ENCODE measurements around the gene DMXL1. TPM values are rescaled to one million over a fixed set of nuclear protein-coding genes. Genes with fewer than 3 reads are reported as not detected.

DMXL1 gene
- polyA plus RNA-seq, 1 of the 3 experiments (the other 2 are of a cell fraction) = 6.6 TPM

DNA sequence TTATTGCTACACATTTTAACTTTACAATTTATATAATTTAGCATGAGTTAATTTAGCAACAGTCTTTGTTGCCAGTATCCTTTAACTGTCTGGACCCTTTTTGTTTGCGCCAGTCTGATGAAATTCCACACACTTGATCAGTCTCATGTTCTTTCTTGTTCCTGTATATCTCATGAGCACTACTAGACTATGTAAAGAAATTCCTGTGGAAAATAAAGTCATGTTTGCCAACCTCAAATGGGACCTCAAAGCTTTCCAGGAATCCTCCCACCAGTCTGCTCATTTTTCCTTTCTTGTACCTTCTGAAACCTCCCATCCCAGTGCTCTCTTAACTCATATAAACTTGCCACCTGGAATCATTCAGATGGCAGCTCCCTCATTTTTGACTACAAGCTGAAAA, 8.0 kb downstream of the DMXL1 start:
- Histone ChIP-seq H3K9me3 (no peaks in the 10 kb centered on the region), H3K4me1 (ENCODE audit: control insufficient read depth in 1 of 2, insufficient read depth in 2 of 2, low read depth in 1 of 2, low read length in 1 of 2) (peaks cover 9% of the 10 kb centered on the region in 2 experiments; a peak in 3 of 4 replicates), H3K27ac (ENCODE audit: low read depth in 2 of 2, low read length in 1 of 2) (peak overlapping the region in 1 of 2 experiments; percentile 38; a peak in 2 of 4 replicates), H3K4me2 (0 out of 2 replicates have a peak overlapping the region, but pooled peaks have one; percentile 18), H4K20me1 (ENCODE audit: insufficient read depth) (no peaks in the 10 kb centered on the region), H3K79me2 (ENCODE audit: insufficient read depth) (peaks cover 73% of the 10 kb centered on the region), H3K4me3 (ENCODE audit: low read depth in 2 of 2, low read length in 1 of 2) (no peak overlapping the region), H3F3A (replicated peaks; ENCODE audit: insufficient read depth) (peaks cover 7% of the 10 kb centered on the region), H3K9me2 (no peaks in the 10 kb centered on the region), H3K9ac (no peak overlapping the region; the same call in 1 of the 2 replicates), H3K27me3 (ENCODE audit: insufficient read depth) (no peaks in the 10 kb centered on the region), H2AFZ (ENCODE audit: low read depth) (no peak overlapping the region), H3K36me3 (replicated peaks in 1 of 2; ENCODE audit: control insufficient read depth in 1 of 2, insufficient read depth in 2 of 2, low read length in 1 of 2) (no peaks in the 10 kb centered on the region)
- ChIA-PET CTCF (interaction anchor here (1.0 kb wide), 1 partner anchor 91 kb away, joined by 3 read pairs; no protein-coding TSS in a partner anchor), POLR2A (no interaction called here)
- WGBS (ENCODE audit: low lambda C conversion rate) = 94% methylated on average over 1 of the region's 1 CpG
- DNase-seq = no peak
- TF ChIP-seq FOXM1 (IDR thresholded peaks at IDR 0.05; ENCODE audit: low read depth) = no peak

DNA sequence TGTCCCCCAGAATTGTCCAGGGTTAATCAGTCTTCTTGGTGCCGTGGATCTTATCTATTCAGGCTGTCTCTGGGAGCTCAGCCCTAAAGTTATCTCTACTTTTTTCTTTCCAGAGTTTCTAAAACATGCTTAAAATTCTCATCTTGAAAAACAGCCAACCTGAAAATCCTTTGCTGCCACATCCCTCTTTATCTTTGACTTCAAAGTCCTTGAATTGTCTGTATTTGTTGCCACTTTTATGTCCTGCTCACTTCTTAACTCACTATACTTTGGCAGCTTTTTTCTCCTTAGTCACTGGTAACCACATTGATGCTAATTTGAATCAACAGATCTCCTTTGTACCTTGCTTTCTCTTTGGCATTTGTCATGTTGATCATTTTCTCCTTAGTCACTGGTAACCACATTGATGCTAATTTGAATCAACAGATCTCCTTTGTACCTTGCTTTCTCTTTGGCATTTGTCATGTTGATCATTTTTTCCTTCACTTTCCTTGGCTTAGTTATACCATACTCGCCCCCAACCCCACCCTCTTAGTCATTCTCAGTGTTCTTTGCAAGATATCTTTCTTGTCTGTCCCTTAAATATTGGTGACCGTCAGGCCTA, 8.5 kb downstream of the DMXL1 start:
- 62% methylated on average over 3 of the region's 3 CpGs for WGBS (ENCODE audit: low lambda C conversion rate)
- DNase-seq = no peak
- Histone ChIP-seq H3F3A (replicated peaks; ENCODE audit: insufficient read depth) (peaks cover 7% of the 10 kb centered on the region), H3K27ac (ENCODE audit: low read depth in 2 of 2, low read length in 1 of 2) (peak overlapping the region in 1 of 2 experiments; percentile 38; a peak in 2 of 4 replicates), H3K9me2 (no peaks in the 10 kb centered on the region), H2AFZ (ENCODE audit: low read depth) (no peak overlapping the region), H3K4me2 (peak overlapping the region; percentile 18; the same call in 1 of the 2 replicates), H3K9me3 (no peaks in the 10 kb centered on the region), H3K36me3 (replicated peaks in 1 of 2; ENCODE audit: control insufficient read depth in 1 of 2, insufficient read depth in 2 of 2, low read length in 1 of 2) (no peaks in the 10 kb centered on the region), H4K20me1 (ENCODE audit: insufficient read depth) (no peaks in the 10 kb centered on the region), H3K4me1 (ENCODE audit: control insufficient read depth in 1 of 2, insufficient read depth in 2 of 2, low read depth in 1 of 2, low read length in 1 of 2) (peaks cover 9% of the 10 kb centered on the region in 2 experiments; a peak in 3 of 4 replicates), H3K79me2 (ENCODE audit: insufficient read depth) (peaks cover 73% of the 10 kb centered on the region), H3K4me3 (ENCODE audit: low read depth in 2 of 2, low read length in 1 of 2) (no peak overlapping the region), H3K9ac (peak overlapping the region; percentile 1; the same call in 1 of the 2 replicates), H3K27me3 (ENCODE audit: insufficient read depth) (no peaks in the 10 kb centered on the region)
- CTCF ChIA-PET = interaction anchor here (1.0 kb wide), 1 partner anchor 92 kb away, joined by 3 read pairs; no protein-coding TSS in a partner anchor
- no peak for TF ChIP-seq GATA2 (CRISPR knock-in tag; IDR thresholded peaks at IDR 0.05)
- no peak for TF ChIP-seq EZH2phosphoT487 (IDR thresholded peaks at IDR 0.05; ENCODE audit: borderline replicate concordance, low read depth)
- TF ChIP-seq, protein P1, sequence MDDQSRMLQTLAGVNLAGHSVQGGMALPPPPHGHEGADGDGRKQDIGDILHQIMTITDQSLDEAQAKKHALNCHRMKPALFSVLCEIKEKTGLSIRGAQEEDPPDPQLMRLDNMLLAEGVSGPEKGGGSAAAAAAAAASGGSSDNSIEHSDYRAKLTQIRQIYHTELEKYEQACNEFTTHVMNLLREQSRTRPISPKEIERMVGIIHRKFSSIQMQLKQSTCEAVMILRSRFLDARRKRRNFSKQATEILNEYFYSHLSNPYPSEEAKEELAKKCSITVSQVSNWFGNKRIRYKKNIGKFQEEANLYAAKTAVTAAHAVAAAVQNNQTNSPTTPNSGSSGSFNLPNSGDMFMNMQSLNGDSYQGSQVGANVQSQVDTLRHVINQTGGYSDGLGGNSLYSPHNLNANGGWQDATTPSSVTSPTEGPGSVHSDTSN (IDR thresholded peaks at IDR 0.05) = peak; percentile 46; the same call in 1 of the 2 replicates
- POLR2A ChIA-PET = no interaction called here

- peaks cover 9% of the 10 kb centered on the region in 2 experiments; a peak in 3 of 4 replicates for H3K4me1 ChIP-seq (ENCODE audit: control insufficient read depth in 1 of 2, insufficient read depth in 2 of 2, low read depth in 1 of 2, low read length in 1 of 2)
- no peaks in the 10 kb centered on the region for H3K9me2 ChIP-seq
- no peak overlapping the region for H3K9ac ChIP-seq
- no peaks in the 10 kb centered on the region for H3K36me3 ChIP-seq (replicated peaks in 1 of 2; ENCODE audit: control insufficient read depth in 1 of 2, insufficient read depth in 2 of 2, low read length in 1 of 2)
- no peaks in the 10 kb centered on the region for H3K27me3 ChIP-seq (ENCODE audit: insufficient read depth)
- DNase-seq = peak; percentile 14
- H3K9me3 ChIP-seq = no peaks in the 10 kb centered on the region
- H3F3A ChIP-seq (replicated peaks; ENCODE audit: insufficient read depth) = peaks cover 7% of the 10 kb centered on the region
- no peak overlapping the region for H2AFZ ChIP-seq (ENCODE audit: low read depth)
- no peaks in the 10 kb centered on the region for H4K20me1 ChIP-seq (ENCODE audit: insufficient read depth)
- no peak overlapping the region for H3K4me2 ChIP-seq
- ChIA-PET POLR2A (interaction anchor here (0.8 kb wide), 1 partner anchor 10 kb away, joined by 4 read pairs; the partner anchor contains the start of gene DMXL1), CTCF (interaction anchor here (0.6 to 1.4 kb wide), 4 partner anchors 14 to 365 kb away, joined by 3 to 6 read pairs (median 4); partner anchors contain the start of gene DTWD2)
- H3K27ac ChIP-seq (ENCODE audit: low read depth in 2 of 2, low read length in 1 of 2) = peak overlapping the region in 1 of 2 experiments; percentile 4; a peak in 1 of 4 replicates
- H3K79me2 ChIP-seq (ENCODE audit: insufficient read depth) = peaks cover 68% of the 10 kb centered on the region
- WGBS (ENCODE audit: low lambda C conversion rate) = 59% methylated on average over 1 of the region's 1 CpG
- H3K4me3 ChIP-seq (ENCODE audit: low read depth in 2 of 2, low read length in 1 of 2) = no peak overlapping the region
- TF ChIP-seq ZBTB33 (IDR thresholded peaks at IDR 0.05; ENCODE audit: borderline replicate concordance, low read depth) = no peak
- no peak for TF ChIP-seq CTCF (IDR thresholded peaks at IDR 0.05)
- TF ChIP-seq, protein P2, sequence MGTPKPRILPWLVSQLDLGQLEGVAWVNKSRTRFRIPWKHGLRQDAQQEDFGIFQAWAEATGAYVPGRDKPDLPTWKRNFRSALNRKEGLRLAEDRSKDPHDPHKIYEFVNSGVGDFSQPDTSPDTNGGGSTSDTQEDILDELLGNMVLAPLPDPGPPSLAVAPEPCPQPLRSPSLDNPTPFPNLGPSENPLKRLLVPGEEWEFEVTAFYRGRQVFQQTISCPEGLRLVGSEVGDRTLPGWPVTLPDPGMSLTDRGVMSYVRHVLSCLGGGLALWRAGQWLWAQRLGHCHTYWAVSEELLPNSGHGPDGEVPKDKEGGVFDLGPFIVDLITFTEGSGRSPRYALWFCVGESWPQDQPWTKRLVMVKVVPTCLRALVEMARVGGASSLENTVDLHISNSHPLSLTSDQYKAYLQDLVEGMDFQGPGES (IDR thresholded peaks at IDR 0.05; ENCODE audit: low read depth, low read length) = no peak
- no peak for TF ChIP-seq TCF12 (IDR thresholded peaks at IDR 0.05)
- no peak for TF ChIP-seq TEAD4 (IDR thresholded peaks at IDR 0.05; ENCODE audit: borderline replicate concordance, insufficient read depth)
- no peak for TF ChIP-seq SMC3 (IDR thresholded peaks at IDR 0.05; ENCODE audit: low read depth, low read length)
- no peak for TF ChIP-seq RAD21 (IDR thresholded peaks at IDR 0.05; ENCODE audit: low read length)
- no peak for TF ChIP-seq RXRA (IDR thresholded peaks at IDR 0.05; ENCODE audit: borderline replicate concordance, low read depth)
- TF ChIP-seq MEF2A (IDR thresholded peaks at IDR 0.05; ENCODE audit: borderline replicate concordance, low read depth) = no peak
- TF ChIP-seq CHD2 (IDR thresholded peaks at IDR 0.05; ENCODE audit: low read length, partially characterized antibody) = no peak
Measured at GRCh38 chr5:119080936-119081335, 10.0 kb downstream of the DMXL1 start.
